HepG2 (cell line): ENCODE measurements around the gene IL17F. TPM values are rescaled to one million over a fixed set of nuclear protein-coding genes. Genes with fewer than 3 reads are reported as not detected.
A peak's percentile ranks its signal among the peaks of the same experiment; 100 is the strongest.

ENCODE experiments used
- ATAC-seq: fragments of 200-7000 bp; cut with Tn5 transposase; 3 replicates; pipeline ENCODE4 v1.9.1; 2020; ENCODE audit warnings: mild to moderate bottlenecking, moderate library complexity
- BruUV-seq: library from RNA; stranded (reverse); fragments of 400-500 nt; replicated peaks from 2 replicates; lab custom pipeline; 2021; lab: Mats Ljungman, UMichigan
- CTCF ChIA-PET: fragments of 300-600 bp; formaldehyde crosslinking; extraction: SDS; loops from one replicate; lab custom pipeline; 2021; ENCODE audit warnings: low total read pairs, inconsistent platforms, low intra/inter-chr PET ratio; lab: Yijun Ruan, JAX
- POLR2A ChIA-PET: fragments of 350-600 bp; sonication (Branson Sonifier 250); formaldehyde crosslinking; loops from one replicate; lab custom pipeline; 2020; ENCODE audit warnings: antibody characterized with exemption, inconsistent platforms; lab: Yijun Ruan, JAX
- DNase-seq: peaks from one replicate; pipeline ENCODE4 v3.0.0-alpha.2; 2015; ENCODE audit warnings: low spot score
- FAIRE-seq: peaks from 3 replicates; lab custom pipeline; 2011; peaks lifted over from hg19 to GRCh38; lab: Jason Lieb, UNC
- H2AFZ ChIP-seq: one replicate; pipeline ENCODE4 v1.6.1; 2011; ENCODE audit warnings: low read length, inconsistent platforms
- H3K27ac ChIP-seq: fragments of 300-600 bp; 3 replicates; pipeline ENCODE4 v1.8.0; 2011; ENCODE audit warnings: mixed run types, mild to moderate bottlenecking, mixed read lengths, low read length, inconsistent platforms; ENCODE audit not compliant: insufficient read depth; ENCODE audit errors: extremely low read length
- H3K27me3 ChIP-seq, 2 experiments: fragments of 200-600 bp in 1 of 2; 2 replicates in 1 of 2; 3 replicates in 1 of 2; pipeline versions ENCODE4 v1.6.0 to v1.8.0; 2011; ENCODE audit warnings: low read length in 2 of 2, mild to moderate bottlenecking in 2 of 2, moderate library complexity in 2 of 2, inconsistent platforms in 1 of 2; ENCODE audit not compliant: insufficient read depth in 2 of 2, control insufficient read depth in 1 of 2
- H3K36me3 ChIP-seq, 2 experiments: fragments of 200-600 bp in 1 of 2; replicated peaks in 1 of 2; 2 replicates in 1 of 2; 3 replicates in 1 of 2; pipeline versions ENCODE4 v1.5.1 to v1.8.0; 2011; ENCODE audit warnings: low read length in 2 of 2, inconsistent platforms in 1 of 2; ENCODE audit not compliant: insufficient read depth in 2 of 2, control insufficient read depth in 1 of 2
- H3K4me1 ChIP-seq: 2 replicates; pipeline ENCODE4 v1.5.1; 2012; ENCODE audit warnings: low read length, inconsistent platforms; ENCODE audit not compliant: insufficient read depth
- H3K4me2 ChIP-seq: 2 replicates; pipeline ENCODE4 v1.6.0; 2011; ENCODE audit warnings: low read depth, low read length, inconsistent platforms
- H3K4me3 ChIP-seq, 3 experiments: fragments of 200-600 bp in 1 of 3; sonication (generic), shearing (Covaris generic) in 1 of 3; replicated peaks in 1 of 3; 2 replicates each; pipeline ENCODE4 v1.5.1; 2011 to 2016; ENCODE audit warnings: low read length in 3 of 3, inconsistent platforms in 2 of 3, low read depth in 2 of 3, mild to moderate bottlenecking in 2 of 3, control low read depth in 1 of 3, mixed read lengths in 1 of 3; ENCODE audit not compliant: insufficient read depth in 1 of 3
- H3K79me2 ChIP-seq: one replicate; pipeline ENCODE4 v1.6.1; 2011; ENCODE audit warnings: low read length, inconsistent platforms; ENCODE audit not compliant: insufficient read depth
- H3K9ac ChIP-seq: 2 replicates; pipeline ENCODE4 v1.6.0; 2011; ENCODE audit warnings: mild to moderate bottlenecking, low read depth, low read length, inconsistent platforms; ENCODE audit not compliant: insufficient read depth
- H3K9me3 ChIP-seq: 2 replicates; pipeline ENCODE4 v1.5.1; 2012; ENCODE audit warnings: mild to moderate bottlenecking, low read length
- H4K20me1 ChIP-seq: 2 replicates; pipeline ENCODE4 v1.6.0; 2011; ENCODE audit warnings: inconsistent platforms, mild to moderate bottlenecking, low read length, moderate library complexity; ENCODE audit not compliant: insufficient read depth
- CTCF ChIP-seq: sonication (generic); formaldehyde crosslinking; IDR thresholded peaks from 2 replicates; pipeline ENCODE4 v1.5.0; 2020; ENCODE audit warnings: mild to moderate bottlenecking, missing genetic modification reagents, moderate library complexity
- LCORL ChIP-seq, 2 experiments: fragments of 450-650 bp in 1 of 2; sonication (generic) in 1 of 2; formaldehyde crosslinking in 1 of 2; IDR thresholded peaks; 2 replicates each; pipeline versions ENCODE4 v1.5.0 to v1.6.1; 2017 to 2020; ENCODE audit warnings: antibody characterized with exemption in 1 of 2, missing genetic modification reagents in 1 of 2
- NFE2L2 ChIP-seq: fragments of 150-350 bp; IDR thresholded peaks from 2 replicates; pipeline ENCODE4 v1.6.1; 2014; ENCODE audit warnings: low read length
- NFKBIZ ChIP-seq: IDR thresholded peaks from 2 replicates; pipeline ENCODE4 v1.6.1; 2018; ENCODE audit warnings: missing genetic modification reagents, missing compliant biosample characterization
- TIGD3 ChIP-seq: sonication (generic); formaldehyde crosslinking; IDR thresholded peaks from 2 replicates; pipeline ENCODE4 v1.5.1; 2020; ENCODE audit warnings: mild to moderate bottlenecking, missing genetic modification reagents, borderline replicate concordance
- ZNF775 ChIP-seq: sonication (generic); formaldehyde crosslinking; IDR thresholded peaks from 2 replicates; pipeline ENCODE4 v1.4.0; 2020; ENCODE audit warnings: missing genetic modification reagents, mild to moderate bottlenecking, moderate library complexity, borderline replicate concordance
- ZNF891 ChIP-seq: sonication (generic); formaldehyde crosslinking; IDR thresholded peaks from 2 replicates; pipeline ENCODE4 v1.5.0; 2020; ENCODE audit warnings: mild to moderate bottlenecking, missing genetic modification reagents
- ZSCAN31 ChIP-seq: sonication (generic); formaldehyde crosslinking; IDR thresholded peaks from 2 replicates; pipeline ENCODE4 v1.5.0; 2020; ENCODE audit warnings: low read depth, mild to moderate bottlenecking, missing genetic modification reagents
- WGBS: methylation state at CpG from one replicate; pipeline ENCODE4 v1.1.6; 2017; ENCODE audit warnings: low lambda C conversion rate; 5-methylcytosine and 5-hydroxymethylcytosine counted together
- in situ Hi-C: cut with HindIII; loops from 2 replicates; pipeline ENCODE4 v1.10.0; 2017; ENCODE audit warnings: low pct_unique_long_range_greater_than_20kb; ENCODE audit not compliant: extremely low pct_ligation_motif_present
- intact Hi-C: fragments of 100-400 bp; cut with micrococcal nuclease; formaldehyde crosslinking; loops from one replicate; pipeline ENCODE4 v1.10.0; 2022; ENCODE audit not compliant: unreplicated experiment
- polyA plus RNA-seq, 8 experiments: library from polyadenylated mRNA; depleted of rRNA in 3 of 8; stranded (reverse) in 7 of 8; unstranded in 1 of 8; fragments of >200 nt; fragmentation: Illumina TruSeq in 4 of 8; extraction: Trizol in 4 of 8; gene quantifications; 2 replicates each; pipeline versions ENCODE4 v1.2.1 to v1.2.3, GENCODE V29; 2011 to 2016; ENCODE audit warnings: low read depth in 4 of 8, missing spikeins in 1 of 8, mixed read lengths in 1 of 8; ENCODE audit not compliant: insufficient read depth in 1 of 8
- total RNA-seq, 5 experiments: library from RNA; depleted of rRNA; stranded (reverse); fragments of >200 nt; fragmentation: Illumina TruSeq; extraction: Trizol; gene quantifications; 2 replicates each; pipeline ENCODE4 v1.2.3, GENCODE V29; 2016; ENCODE audit warnings: low read depth in 1 of 5

IL17F gene
- total and polyA plus RNA-seq, 2 of the 13 experiments (the other 11 are each of a cell fraction or from before 2014, with no cell fraction given) = not detected

GRCh38 chr6:52233975-52234823, 10.1 kb downstream of the IL17F start (continued):
- TF ChIP-seq CTCF (CRISPR knock-in tag) = peak; percentile 86
- no peak for TF ChIP-seq NFKBIZ (CRISPR knock-in tag)

GRCh38 chr6:52233005-52233404, 11.3 kb downstream of the IL17F start:
- Histone ChIP-seq H3K79me2 (no peaks in the 10 kb centered on the region), H2AFZ (no peak overlapping the region), H3K36me3 (no peaks in the 10 kb centered on the region), H4K20me1 (no peaks in the 10 kb centered on the region), H3K9ac (no peak overlapping the region), H3K4me1 (peaks cover 10% of the 10 kb centered on the region), H3K4me3 (no peak overlapping the region), H3K27ac (no peak overlapping the region), H3K27me3 (peaks cover 0 to 27% of the 10 kb centered on the region in 2 experiments; a peak in 2 of 5 replicates), H3K9me3 (no peaks in the 10 kb centered on the region), H3K4me2 (no peak overlapping the region)
- ATAC-seq (no peak), DNase-seq (no peak), FAIRE-seq (peak; percentile 23)
- no TSS peak for BruUV-seq
- intact Hi-C loops = no loop called here
- 30% methylated on average over 4 of the region's 4 CpGs for WGBS
- no peak for TF ChIP-seq TIGD3
- no peak for TF ChIP-seq ZNF775 (CRISPR knock-in tag)
- TF ChIP-seq ZSCAN31 (CRISPR knock-in tag) = no peak
- peak; percentile 29; the same call in 1 of the 2 replicates for TF ChIP-seq LCORL (IDR thresholded peaks at IDR 0.05)
- no peak for TF ChIP-seq LCORL (CRISPR knock-in tag; IDR thresholded peaks at IDR 0.05)
- TF ChIP-seq ZNF891 (CRISPR knock-in tag) = no peak
- TF ChIP-seq NFE2L2 = no peak
- in situ Hi-C loops = loop anchor here (10.0 kb wide), 1 partner anchor 68 kb away; no protein-coding TSS in a partner anchor
- ChIA-PET POLR2A (no interaction called here), CTCF (interaction anchor here (1.8 to 3.1 kb wide), 2 partner anchors 31 to 70 kb away, joined by 4 to 17 read pairs; no protein-coding TSS in a partner anchor)
